ENCODE measurements around the gene METTL6. TPM values are rescaled to one million over a fixed set of nuclear protein-coding genes. Genes with fewer than 3 reads are reported as not detected.

METTL6 gene
- total RNA-seq, 4 donors from 2014 or later: 9.5 to 16.2 (median 13.4) TPM

- no peak overlapping the region for H3K27ac ChIP-seq
- no peak for DNase-seq
- no peaks in the 10 kb centered on the region for H3K9me3 ChIP-seq
- H3K36me3 ChIP-seq: no peaks in the 10 kb centered on the region
- no peaks in the 10 kb centered on the region for H3K4me1 ChIP-seq
- TF ChIP-seq POLR2A (IDR thresholded peaks at IDR 0.05) (no peak), CTCF (IDR thresholded peaks at IDR 0.05) (no peak)
- no peaks in the 10 kb centered on the region for H3K27me3 ChIP-seq
- no peak overlapping the region for H3K4me3 ChIP-seq
Observed at GRCh38 chr3:15453501-15453900, 26.2 kb upstream of the METTL6 start.

GRCh38 chr3:15452961-15453360, 25.6 kb upstream of the METTL6 start:
- no peak for TF ChIP-seq POLR2A (IDR thresholded peaks at IDR 0.05)
- no peak for TF ChIP-seq CTCF (IDR thresholded peaks at IDR 0.05)
- H3K9me3 ChIP-seq: no peaks in the 10 kb centered on the region
- H3K27ac ChIP-seq: no peak overlapping the region
- H3K4me1 ChIP-seq: no peaks in the 10 kb centered on the region
- H3K4me3 ChIP-seq: no peak overlapping the region
- no peaks in the 10 kb centered on the region for H3K36me3 ChIP-seq
- no peak for DNase-seq
- H3K27me3 ChIP-seq: no peaks in the 10 kb centered on the region

GRCh38 chr3:15452156-15452555, 24.8 kb upstream of the METTL6 start:
- H3K4me3 ChIP-seq: no peak overlapping the region
- H3K4me1 ChIP-seq: no peaks in the 10 kb centered on the region
- TF ChIP-seq CTCF (IDR thresholded peaks at IDR 0.05) (no peak), POLR2A (IDR thresholded peaks at IDR 0.05) (no peak)
- no peaks in the 10 kb centered on the region for H3K36me3 ChIP-seq
- no peaks in the 10 kb centered on the region for H3K27me3 ChIP-seq
- no peaks in the 10 kb centered on the region for H3K9me3 ChIP-seq
- DNase-seq: no peak
- H3K27ac ChIP-seq: no peak overlapping the region

- H3K4me3 ChIP-seq: no peak overlapping the region
- H3K27me3 ChIP-seq: no peaks in the 10 kb centered on the region
- no peaks in the 10 kb centered on the region for H3K4me1 ChIP-seq
- no peak for DNase-seq
- H3K9me3 ChIP-seq: no peaks in the 10 kb centered on the region
- H3K27ac ChIP-seq: no peak overlapping the region
- H3K36me3 ChIP-seq: no peaks in the 10 kb centered on the region
- TF ChIP-seq POLR2A (IDR thresholded peaks at IDR 0.05): no peak
- TF ChIP-seq CTCF (IDR thresholded peaks at IDR 0.05): no peak
Observed at GRCh38 chr3:15451216-15452113, 24.1 kb upstream of the METTL6 start.

- Histone ChIP-seq H3K9me3 (no peaks in the 10 kb centered on the region), H3K27me3 (no peaks in the 10 kb centered on the region), H3K27ac (no peak overlapping the region), H3K4me3 (no peak overlapping the region), H3K4me1 (no peaks in the 10 kb centered on the region), H3K36me3 (no peaks in the 10 kb centered on the region)
- DNase-seq: no peak
- no peak for TF ChIP-seq POLR2A (IDR thresholded peaks at IDR 0.05)
- no peak for TF ChIP-seq CTCF (IDR thresholded peaks at IDR 0.05)
Observed at GRCh38 chr3:15450438-15451215, 23.3 kb upstream of the METTL6 start.
